GM12801 (cell line): ENCODE results near the gene OLR1.

Experiments used
- CTCF ChIP-seq: IDR thresholded peaks from one replicate; pipeline ENCODE4 v1.5.1; 2011; ENCODE audit warnings: control low read depth; ENCODE audit not compliant: insufficient read length; ENCODE audit errors: extremely low read depth

OLR1 gene

DNA sequence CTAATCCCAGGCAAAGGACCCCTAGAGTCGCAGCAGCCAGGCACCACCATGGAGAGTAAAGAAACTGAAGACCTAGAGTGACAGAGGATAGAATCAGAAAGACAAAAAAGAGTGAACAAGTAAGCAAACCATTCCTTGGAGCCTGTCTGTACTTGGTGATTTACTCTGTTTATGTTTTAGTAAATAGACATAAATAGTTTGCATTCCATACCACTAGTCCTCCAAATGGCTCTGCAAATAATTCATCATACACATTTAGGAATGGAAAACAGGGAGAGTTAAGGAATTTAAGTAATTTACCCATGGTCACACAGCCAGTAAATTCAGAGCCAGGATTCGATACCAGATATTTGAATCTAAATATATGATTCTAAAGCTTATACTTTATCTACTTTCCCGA, 2.8 kb downstream of the OLR1 start:
- no peak for TF ChIP-seq CTCF

DNA sequence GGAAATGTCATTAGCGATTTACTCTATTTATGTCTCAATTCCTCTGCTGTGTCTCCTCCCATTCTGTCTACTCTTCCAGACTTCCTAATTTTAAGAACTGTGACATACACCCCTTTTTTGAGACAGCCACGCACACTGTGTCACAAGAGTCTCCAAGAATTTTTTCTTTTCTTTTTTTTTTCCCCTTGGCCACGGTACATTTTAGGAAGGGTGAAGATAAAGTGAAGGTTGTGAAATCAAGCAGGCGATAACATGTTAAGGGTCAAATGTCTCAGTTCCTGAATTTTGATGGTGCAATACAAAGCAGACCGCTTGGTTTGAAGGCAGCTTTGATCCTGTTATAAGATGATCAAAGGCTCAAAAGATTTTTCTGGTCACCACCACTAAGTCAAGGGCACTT, 4.3 kb downstream of the OLR1 start:
- no peak for TF ChIP-seq CTCF

- no peak for TF ChIP-seq CTCF
These were observed 6.5 kb downstream of the OLR1 start for GRCh38 chr12:10165421-10165820.

DNA sequence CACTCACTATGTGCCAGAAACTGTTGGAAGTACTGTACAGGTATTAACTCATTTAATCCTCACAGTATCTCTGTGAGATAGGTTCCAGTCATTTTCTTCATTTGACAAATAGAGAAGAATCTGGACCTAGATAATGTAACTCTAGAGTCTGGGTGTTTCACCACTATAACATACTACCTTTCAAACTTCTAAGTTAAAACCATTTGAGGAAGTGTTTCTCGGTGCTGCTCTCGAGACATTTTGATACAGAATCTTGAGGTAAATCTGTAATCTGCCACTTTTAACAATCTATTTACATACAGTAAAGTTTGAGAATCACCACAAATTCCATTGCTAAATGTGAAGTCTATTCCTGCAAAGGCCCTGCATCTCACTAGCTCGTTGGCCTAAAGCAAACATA, 8.8 kb downstream of the OLR1 start:
- no peak for TF ChIP-seq CTCF

DNA sequence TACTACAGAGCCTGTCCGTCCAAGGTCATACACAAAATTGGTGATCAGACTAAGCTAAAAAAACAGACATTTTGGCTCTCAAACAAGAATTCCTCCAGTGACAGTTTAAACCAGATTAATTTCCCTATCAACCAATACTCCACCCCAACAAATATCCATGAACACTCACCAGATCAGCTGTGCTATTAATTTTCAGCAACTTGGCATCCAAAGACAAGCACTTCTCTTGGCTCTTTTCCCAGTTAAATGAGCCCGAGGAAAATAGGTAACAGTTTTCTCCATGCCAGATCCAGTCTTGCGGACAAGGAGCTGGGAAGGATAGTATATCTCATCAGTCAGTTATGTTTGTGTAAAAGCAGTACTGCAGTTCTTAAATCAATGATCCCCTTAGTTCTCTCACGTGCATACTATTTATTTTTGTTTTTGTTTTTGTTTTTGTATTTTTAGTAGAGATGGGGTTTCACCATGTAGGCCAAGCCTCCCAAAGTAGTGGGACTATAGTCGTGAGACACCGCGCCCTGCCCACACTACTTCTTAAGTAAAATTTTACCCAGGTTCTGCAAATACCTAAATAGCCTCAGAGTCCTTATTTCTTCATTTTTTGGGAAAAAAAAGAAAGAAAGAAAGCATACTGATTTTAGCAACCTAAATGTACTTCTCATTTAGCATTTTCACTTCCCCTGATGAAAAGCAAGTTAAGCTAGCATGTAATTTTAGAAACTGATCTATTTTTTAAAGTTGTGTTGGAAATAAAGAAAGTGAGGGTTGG, 11.1 kb downstream of the OLR1 start:
- TF ChIP-seq CTCF, result no peak

GRCh38 chr12:10159280-10159679, 12.7 kb downstream of the OLR1 start:
- no peak for TF ChIP-seq CTCF

- no peak for TF ChIP-seq CTCF
These were observed 13.5 kb downstream of the OLR1 start for GRCh38 chr12:10158406-10158805.
